K562 (cell line): ENCODE results near the gene PLPP1. TPM values are rescaled to one million over a fixed set of nuclear protein-coding genes. Genes with fewer than 3 reads are reported as not detected.

ENCODE experiments used
- ATAC-seq: fragments of 200-7000 bp; cut with Tn5 transposase; 3 replicates; pipeline ENCODE4 v1.9.1; 2020; ENCODE audit warnings: moderate library complexity
- BruUV-seq: library from RNA; stranded (reverse); fragments of 400-500 nt; replicated peaks from 2 replicates; lab custom pipeline; 2021; lab: Mats Ljungman, UMichigan
- CTCF ChIA-PET: fragments of 300-600 bp; formaldehyde crosslinking; extraction: SDS; loops from one replicate; lab custom pipeline; 2021; ENCODE audit warnings: low intra/inter-chr PET ratio; lab: Yijun Ruan, JAX
- POLR2A ChIA-PET: fragments of 300-600, 350-650 bp; sonication (Branson Sonifier 250); formaldehyde crosslinking; extraction: SDS; loops from one replicate; lab custom pipeline; 2021; ENCODE audit warnings: antibody characterized with exemption, inconsistent platforms; lab: Yijun Ruan, JAX
- DNase-seq, 4 experiments: peaks; one replicate each; pipeline versions ENCODE4 v3.0.0 to v3.0.0-alpha.2; 2011 to 2018; ENCODE audit warnings: low spot score in 3 of 4, mixed read lengths in 3 of 4; ENCODE audit errors: extremely low read depth in 1 of 4
- FAIRE-seq: peaks from 2 replicates; lab custom pipeline; 2011; peaks lifted over from hg19 to GRCh38; lab: Jason Lieb, UNC
- H2AFZ ChIP-seq: 2 replicates; pipeline ENCODE4 v1.6.0; 2011; ENCODE audit warnings: low read depth, low read length, control low read depth, inconsistent platforms
- H3K27ac ChIP-seq: fragments of 200-600 bp; 3 replicates; pipeline ENCODE4 v1.8.0; 2011; ENCODE audit warnings: low read depth, mild to moderate bottlenecking, control low read depth, inconsistent platforms, low read length, moderate library complexity, mixed read lengths; ENCODE audit errors: extremely low read depth
- H3K27me3 ChIP-seq, 2 experiments: fragments of 300-600 bp in 1 of 2; 2 replicates in 1 of 2; 3 replicates in 1 of 2; pipeline versions ENCODE4 v1.6.0 to v1.8.0; 2011; ENCODE audit warnings: inconsistent platforms in 2 of 2, low read length in 2 of 2, mild to moderate bottlenecking in 1 of 2, mixed read lengths in 1 of 2, moderate library complexity in 1 of 2; ENCODE audit not compliant: control insufficient read depth in 2 of 2, insufficient read depth in 2 of 2
- H3K36me3 ChIP-seq: fragments of 300-600 bp; 3 replicates; pipeline ENCODE4 v1.8.0; 2011; ENCODE audit warnings: mild to moderate bottlenecking, low read length, inconsistent platforms; ENCODE audit not compliant: control insufficient read depth, insufficient read depth
- H3K4me1 ChIP-seq, 2 experiments: fragments of 200-600 bp in 1 of 2; replicated peaks in 1 of 2; 2 replicates in 1 of 2; 3 replicates in 1 of 2; pipeline versions ENCODE4 v1.5.1 to v1.8.0; 2011; ENCODE audit warnings: inconsistent platforms in 2 of 2, low read length in 2 of 2, mild to moderate bottlenecking in 1 of 2, mixed read lengths in 1 of 2, moderate library complexity in 1 of 2; ENCODE audit not compliant: control insufficient read depth in 2 of 2, insufficient read depth in 2 of 2
- H3K4me2 ChIP-seq: 2 replicates; pipeline ENCODE4 v1.6.1; 2011; ENCODE audit warnings: low read length, control low read depth, inconsistent platforms, mixed read lengths; ENCODE audit not compliant: insufficient read depth
- H3K4me3 ChIP-seq: fragments of 200-600 bp; sonication (generic), shearing (Covaris generic); 2 replicates; pipeline ENCODE4 v1.5.1; 2016; ENCODE audit warnings: control low read depth, inconsistent platforms
- H3K79me2 ChIP-seq: fragments of 200-600 bp; 3 replicates; pipeline ENCODE4 v1.8.0; 2011; ENCODE audit warnings: low read length, inconsistent platforms; ENCODE audit not compliant: control insufficient read depth, insufficient read depth
- H3K9ac ChIP-seq, 2 experiments: 2 replicates each; pipeline versions ENCODE4 v1.6.0 to v1.6.1; 2011; ENCODE audit warnings: low read depth in 2 of 2, low read length in 2 of 2, control low read depth in 1 of 2, inconsistent platforms in 1 of 2, mild to moderate bottlenecking in 1 of 2, mixed read lengths in 1 of 2; ENCODE audit not compliant: insufficient read depth in 1 of 2
- H3K9me1 ChIP-seq: one replicate; pipeline ENCODE4 v1.6.0; 2011; ENCODE audit warnings: inconsistent platforms, mild to moderate bottlenecking, low read length, moderate library complexity; ENCODE audit not compliant: control insufficient read depth, insufficient read depth
- H3K9me3 ChIP-seq: replicated peaks from 2 replicates; pipeline ENCODE4 v1.5.1; 2011; ENCODE audit warnings: low read depth, low read length, inconsistent platforms; ENCODE audit not compliant: control insufficient read depth, insufficient read depth
- H4K20me1 ChIP-seq: replicated peaks from 2 replicates; pipeline ENCODE4 v1.6.1; 2011; ENCODE audit warnings: low read length, inconsistent platforms, mixed read lengths; ENCODE audit not compliant: control insufficient read depth, insufficient read depth
- GATA2 ChIP-seq: sonication (generic); formaldehyde crosslinking; IDR thresholded peaks from 2 replicates; pipeline ENCODE4 v1.4.0; 2020; ENCODE audit warnings: mild to moderate bottlenecking, missing genetic modification reagents
- WGBS: fragments of 100-300 bp; shearing (Covaris generic); methylation state at CpG from one replicate; pipeline ENCODE4 v1.1.6; 2016; ENCODE audit warnings: low coverage, mixed read lengths; ENCODE audit not compliant: insufficient coverage; ENCODE audit errors: missing lambda C conversion rate; 5-methylcytosine and 5-hydroxymethylcytosine counted together
- in situ Hi-C: fragments of 300-500 bp; cut with MboI; formaldehyde crosslinking; loops from 4 replicates; pipeline ENCODE4 v1.15.0; 2018; ENCODE audit warnings: inconsistent platforms, mixed read lengths
- intact Hi-C: fragments of 100-400 bp; cut with micrococcal nuclease; formaldehyde crosslinking; loops from 2 replicates; pipeline ENCODE4 v1.14.2; 2022
- polyA plus RNA-seq, 8 experiments: library from polyadenylated mRNA; depleted of rRNA in 4 of 8; stranded (reverse) in 5 of 8; unstranded in 3 of 8; fragments of >200 nt; fragmentation: Nextera tagmentation in 2 of 8; fragmentation: Illumina TruSeq in 1 of 8; extraction: Ambion mirVana in 2 of 8; extraction: Trizol in 1 of 8; gene quantifications; 2 replicates each; pipeline versions ENCODE4 v1.2.1 to v1.2.3, GENCODE V29; 2011 to 2014; ENCODE audit warnings: inconsistent platforms in 1 of 8, missing spikeins in 1 of 8
- total RNA-seq, 7 experiments: library from RNA; depleted of rRNA in 6 of 7; stranded (reverse); fragments of >200 nt in 6 of 7; fragmentation: Illumina TruSeq in 2 of 7; extraction: Trizol in 2 of 7; gene quantifications; 2 replicates each; pipeline versions ENCODE4 v1.2.1 to v1.2.3, GENCODE V29; 2011 to 2021; ENCODE audit warnings: low replicate concordance in 1 of 7
- TF ChIP-seq, protein P1 (sequence below), 2 experiments: fragments of 150-350 bp in 1 of 2; IDR thresholded peaks; 2 replicates each; pipeline ENCODE4 v1.6.1; 2012 to 2016; ENCODE audit warnings: low read depth in 2 of 2, low read length in 2 of 2, mild to moderate bottlenecking in 1 of 2, moderate library complexity in 1 of 2

The PLPP1 gene
- total and polyA plus RNA-seq, 9 of the 15 experiments (the other 6 are each of a cell fraction or from before 2014, with no cell fraction given), result 0.04 to 0.24 (median 0.04) TPM; not detected in 6

DNA sequence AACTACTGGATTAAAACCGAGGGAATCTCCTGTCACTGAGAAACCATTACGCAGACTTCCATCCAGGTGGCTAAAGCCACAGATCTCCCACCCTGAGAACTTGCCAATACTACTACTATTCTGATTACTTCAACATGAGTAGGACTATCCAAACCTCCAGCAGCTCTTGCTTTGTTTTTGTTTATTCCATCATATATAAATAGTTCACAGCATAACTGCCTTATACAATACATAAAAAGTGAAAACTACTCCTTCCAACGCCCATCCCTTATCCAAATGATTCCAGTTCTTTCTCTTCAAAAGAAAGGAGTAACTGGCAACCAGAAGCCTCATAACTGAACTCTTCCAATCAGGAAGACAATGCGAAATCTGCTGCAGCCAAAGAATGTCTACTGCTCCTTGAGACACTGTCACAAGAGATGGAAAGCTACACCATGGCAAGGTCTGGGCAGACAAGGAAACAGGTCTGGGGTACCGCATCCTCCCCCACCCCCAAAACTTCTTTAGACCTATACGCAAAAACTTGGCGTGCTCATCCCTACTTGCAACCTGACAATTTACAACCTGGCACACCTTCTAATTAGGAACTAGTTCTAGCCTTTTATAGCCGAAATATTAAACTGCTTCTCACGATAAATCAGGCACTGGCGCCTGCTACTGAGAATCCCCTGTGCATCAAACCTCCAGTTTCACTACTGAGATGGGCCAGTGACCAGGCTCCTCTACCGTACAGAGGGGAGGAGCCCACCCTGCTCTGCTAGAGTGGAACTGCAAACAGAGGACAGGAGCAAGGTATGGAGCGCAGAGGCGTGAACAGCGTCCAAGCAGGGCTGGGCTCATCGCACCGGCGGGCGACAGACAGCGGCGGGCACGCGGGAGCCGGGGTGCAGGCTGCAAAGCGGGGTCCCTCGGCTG is 986 bp downstream of the PLPP1 start:
- in situ Hi-C loops, result no loop called here
- ATAC-seq, result peak; percentile 43
- H2AFZ ChIP-seq, result peak overlapping the region; percentile 71; the same call in 1 of the 2 replicates
- no peak for FAIRE-seq
- H3K36me3 ChIP-seq, result no peaks in the 10 kb centered on the region
- intact Hi-C loops, result no loop called here
- no peaks in the 10 kb centered on the region for H3K9me1 ChIP-seq
- WGBS, result 38% methylated on average over 25 of the region's 25 CpGs
- POLR2A ChIA-PET, result no interaction called here
- H3K4me3 ChIP-seq, result peak overlapping the region; percentile 47; the same call in 1 of the 2 replicates
- no peaks in the 10 kb centered on the region for H3K79me2 ChIP-seq
- peak overlapping the region; percentile 75 for H3K4me2 ChIP-seq
- H3K27ac ChIP-seq, result no peak overlapping the region
- H3K9me3 ChIP-seq, result no peaks in the 10 kb centered on the region
- peaks cover 0 to 17% of the 10 kb centered on the region in 2 experiments; a peak in 3 of 5 replicates for H3K4me1 ChIP-seq
- peak overlapping the region in 1 of 2 experiments; percentile 87; a peak in 2 of 4 replicates for H3K9ac ChIP-seq
- no TSS peak for BruUV-seq
- DNase-seq, result no peak
- CTCF ChIA-PET, result no interaction called here
- H4K20me1 ChIP-seq, result 0 out of 2 replicates have a peak, but pooled peaks cover 3% of the 10 kb centered on the region
- TF ChIP-seq, protein P1, sequence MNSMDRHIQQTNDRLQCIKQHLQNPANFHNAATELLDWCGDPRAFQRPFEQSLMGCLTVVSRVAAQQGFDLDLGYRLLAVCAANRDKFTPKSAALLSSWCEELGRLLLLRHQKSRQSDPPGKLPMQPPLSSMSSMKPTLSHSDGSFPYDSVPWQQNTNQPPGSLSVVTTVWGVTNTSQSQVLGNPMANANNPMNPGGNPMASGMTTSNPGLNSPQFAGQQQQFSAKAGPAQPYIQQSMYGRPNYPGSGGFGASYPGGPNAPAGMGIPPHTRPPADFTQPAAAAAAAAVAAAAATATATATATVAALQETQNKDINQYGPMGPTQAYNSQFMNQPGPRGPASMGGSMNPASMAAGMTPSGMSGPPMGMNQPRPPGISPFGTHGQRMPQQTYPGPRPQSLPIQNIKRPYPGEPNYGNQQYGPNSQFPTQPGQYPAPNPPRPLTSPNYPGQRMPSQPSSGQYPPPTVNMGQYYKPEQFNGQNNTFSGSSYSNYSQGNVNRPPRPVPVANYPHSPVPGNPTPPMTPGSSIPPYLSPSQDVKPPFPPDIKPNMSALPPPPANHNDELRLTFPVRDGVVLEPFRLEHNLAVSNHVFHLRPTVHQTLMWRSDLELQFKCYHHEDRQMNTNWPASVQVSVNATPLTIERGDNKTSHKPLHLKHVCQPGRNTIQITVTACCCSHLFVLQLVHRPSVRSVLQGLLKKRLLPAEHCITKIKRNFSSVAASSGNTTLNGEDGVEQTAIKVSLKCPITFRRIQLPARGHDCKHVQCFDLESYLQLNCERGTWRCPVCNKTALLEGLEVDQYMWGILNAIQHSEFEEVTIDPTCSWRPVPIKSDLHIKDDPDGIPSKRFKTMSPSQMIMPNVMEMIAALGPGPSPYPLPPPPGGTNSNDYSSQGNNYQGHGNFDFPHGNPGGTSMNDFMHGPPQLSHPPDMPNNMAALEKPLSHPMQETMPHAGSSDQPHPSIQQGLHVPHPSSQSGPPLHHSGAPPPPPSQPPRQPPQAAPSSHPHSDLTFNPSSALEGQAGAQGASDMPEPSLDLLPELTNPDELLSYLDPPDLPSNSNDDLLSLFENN (IDR thresholded peaks at IDR 0.05; ENCODE audit: low read depth in 2 of 2, low read length in 2 of 2), result no peak
- TF ChIP-seq GATA2 (CRISPR knock-in tag), result 0 out of 2 replicates have a peak, but pooled peaks have one; percentile 13
- TF ChIP-seq, all 486 proteins: peak for 1
- H3K27me3 ChIP-seq, result peaks cover 13 to 27% of the 10 kb centered on the region in 2 experiments; a peak in 4 of 5 replicates
